Subcutaneous adipose tissue (tissue), 4 donors: ENCODE measurements around the gene CUTA. TPM values are rescaled to one million over a fixed set of nuclear protein-coding genes. Genes with fewer than 3 reads are reported as not detected.

Source experiments
- CTCF ChIP-seq: fragments of 450-650 bp; IDR thresholded peaks from one replicate; pipeline ENCODE4 v1.5.1; 2016; ENCODE audit warnings: low read depth, mild to moderate bottlenecking, control low read depth, antibody characterized with exemption, moderate library complexity
- total RNA-seq, 4 donors: library from RNA; depleted of rRNA; stranded (reverse); fragments of >200 nt; gene quantifications; one replicate each; pipeline ENCODE4 v1.1.0, GENCODE V29; 2016

Gene CUTA
- total RNA-seq, 4 donors from 2014 or later: 66.7 to 92.6 (median 79.6) TPM

GRCh38 chr6:33419580-33420490 is 1.9 kb upstream of the CUTA start, which contains the start of gene SYNGAP1:
SYNGAP1 (plus strand) TSS chr6:33420065; CDS start chr6:33420265, 200 bp downstream.
- TF ChIP-seq CTCF: no peak

GRCh38 chr6:33418690-33419291 is 884 bp upstream of the CUTA start:
- no peak for TF ChIP-seq CTCF

- TF ChIP-seq CTCF: no peak
Observed at GRCh38 chr6:33417128-33417902, 592 bp downstream of the CUTA start.

GRCh38 chr6:33416386-33417127 is 1.4 kb downstream of the CUTA start:
- no peak for TF ChIP-seq CTCF

GRCh38 chr6:33415831-33416230 is 2.1 kb downstream of the CUTA start:
- TF ChIP-seq CTCF: no peak

- TF ChIP-seq CTCF: no peak
Observed at GRCh38 chr6:33414592-33415271, 3.2 kb downstream of the CUTA start.
